HT-29 (cell line): ENCODE measurements around the gene MLX. TPM values are rescaled to one million over a fixed set of nuclear protein-coding genes. Genes with fewer than 3 reads are reported as not detected.
"Not testable (repeated sequence)": the region's sequence is repeated elsewhere in the genome, so short reads cannot be mapped to it uniquely, and the experiment has no call there.

Experiments used
- DNase-seq: peaks from one replicate; pipeline ENCODE4 v3.0.0-alpha.2; 2015; ENCODE audit warnings: low spot score
- total RNA-seq: library from RNA; depleted of rRNA; stranded (reverse); fragments of >200 nt; shearing (Covaris generic); gene quantifications from 2 replicates; pipeline ENCODE4 v1.2.3, GENCODE V29; 2014

The MLX gene
- total RNA-seq, 1 experiment from 2014 or later, result 63.1 TPM

GRCh38 chr17:42555122-42555622, 11.7 kb upstream of the MLX start:
- no peak for DNase-seq

- not testable (repeated sequence) for DNase-seq
Measured at GRCh38 chr17:42555961-42556617, 10.8 kb upstream of the MLX start.

- no peak for DNase-seq
Measured at GRCh38 chr17:42559075-42559474, 7.8 kb upstream of the MLX start.

GRCh38 chr17:42560246-42560645, 6.7 kb upstream of the MLX start:
- no peak for DNase-seq

GRCh38 chr17:42561897-42562387, 5.0 kb upstream of the MLX start, which contains the start of gene COASY:
Gene COASY (plus strand): TSS chr17:42562148. CDS start chr17:42562623, 475 bp downstream.
- peak; percentile 98 for DNase-seq

- peak; percentile 32 for DNase-seq
Measured at GRCh38 chr17:42562388-42563142, 4.3 kb upstream of the MLX start.

GRCh38 chr17:42563143-42563509, 3.8 kb upstream of the MLX start:
- DNase-seq, result peak; percentile 13

- peak; percentile 78 for DNase-seq
Measured at GRCh38 chr17:42563543-42563942, 3.4 kb upstream of the MLX start.

GRCh38 chr17:42563950-42564349, 3.0 kb upstream of the MLX start:
- DNase-seq, result no peak

GRCh38 chr17:42564815-42565522, 1.9 kb upstream of the MLX start:
- no peak for DNase-seq

- no peak for DNase-seq
Measured at GRCh38 chr17:42565523-42566214, 1.2 kb upstream of the MLX start.

- no peak for DNase-seq
Measured at GRCh38 chr17:42566215-42566882, 551 bp upstream of the MLX start.

- no peak for DNase-seq
Measured at GRCh38 chr17:42568341-42569111, 1.6 kb downstream of the MLX start.

GRCh38 chr17:42571435-42572225, 4.7 kb downstream of the MLX start:
- DNase-seq, result no peak

GRCh38 chr17:42573095-42573494, 6.2 kb downstream of the MLX start:
- no peak for DNase-seq

- no peak for DNase-seq
Measured at GRCh38 chr17:42574463-42574862, 7.6 kb downstream of the MLX start.

- no peak for DNase-seq
Measured at GRCh38 chr17:42577140-42577531, 10.2 kb downstream of the MLX start.

- DNase-seq, result peak; percentile 94
Measured at GRCh38 chr17:42577532-42578281, 10.8 kb downstream of the MLX start, which contains the start of gene PSMC3IP. Gene PSMC3IP (minus strand): TSS chr17:42577729. CDS start chr17:42577686, 43 bp downstream.
